IPS-NIHi7 (cell line): Measurements from ENCODE around the gene KTI12.
"Not testable (repeated sequence)": the region's sequence is repeated elsewhere in the genome, so short reads cannot be mapped to it uniquely, and the experiment has no call there.

Experiments
- DNase-seq: peaks from one replicate; pipeline ENCODE4 v3.0.0; 2012; ENCODE audit warnings: mixed read lengths; ENCODE audit errors: extremely low spot score

KTI12 gene

GRCh38 chr1:52037909-52038308 lies 4.3 kb upstream of the KTI12 start:
- no peak for DNase-seq

GRCh38 chr1:52037402-52037814 lies 3.8 kb upstream of the KTI12 start:
- DNase-seq: no peak

GRCh38 chr1:52034050-52034384 lies 407 bp upstream of the KTI12 start:
- DNase-seq: no peak

GRCh38 chr1:52032785-52033131 lies 852 bp downstream of the KTI12 start:
- peak; percentile 56 for DNase-seq

- DNase-seq: no peak
Observed at GRCh38 chr1:52032124-52032784, 1.4 kb downstream of the KTI12 start.

GRCh38 chr1:52028839-52029238 lies 4.8 kb downstream of the KTI12 start:
- not testable (repeated sequence) for DNase-seq

GRCh38 chr1:52028328-52028727 lies 5.3 kb downstream of the KTI12 start:
- DNase-seq: no peak

- DNase-seq: no peak
Observed at GRCh38 chr1:52026278-52026677, 7.3 kb downstream of the KTI12 start.

GRCh38 chr1:52022133-52022532 lies 11.5 kb downstream of the KTI12 start:
- DNase-seq: no peak

- DNase-seq: no peak
Observed at GRCh38 chr1:52008071-52008809, 25.4 kb downstream of the KTI12 start.

GRCh38 chr1:52007215-52008002 lies 26.2 kb downstream of the KTI12 start:
- no peak for DNase-seq

- DNase-seq: not testable (repeated sequence)
Observed at GRCh38 chr1:52006081-52006553, 27.5 kb downstream of the KTI12 start.

GRCh38 chr1:52005548-52005947 lies 28.1 kb downstream of the KTI12 start:
- not testable (repeated sequence) for DNase-seq

GRCh38 chr1:52003877-52004276 lies 29.7 kb downstream of the KTI12 start:
- DNase-seq: no peak

GRCh38 chr1:52002038-52002917 lies 31.3 kb downstream of the KTI12 start:
- DNase-seq: peak; percentile 89

- DNase-seq: no peak
Observed at GRCh38 chr1:51998701-51999100, 34.9 kb downstream of the KTI12 start.

GRCh38 chr1:51997974-51998382 lies 35.6 kb downstream of the KTI12 start:
- peak; percentile 62 for DNase-seq

GRCh38 chr1:51990478-51990965 lies 43.1 kb downstream of the KTI12 start, which contains the start of gene RAB3B:
TSS of gene RAB3B (minus strand) at chr1:51990700. CDS start at chr1:51977117, 13,583 bp downstream.
- DNase-seq: peak; percentile 98

- peak; percentile 55 for DNase-seq
Observed at GRCh38 chr1:51989582-51990477, 43.8 kb downstream of the KTI12 start.

GRCh38 chr1:51988254-51988653 lies 45.4 kb downstream of the KTI12 start:
- DNase-seq: no peak
